Measurements from ENCODE around the gene PARD6B.

- TF ChIP-seq CEBPB (IDR thresholded peaks at IDR 0.05; ENCODE audit: low read depth, low read length) (no peak), POLR2A (IDR thresholded peaks at IDR 0.05; ENCODE audit: low read depth, low read length) (no peak), RAD21 (IDR thresholded peaks at IDR 0.05; ENCODE audit: low read length) (no peak), RFX5 (IDR thresholded peaks at IDR 0.05; ENCODE audit: low read depth, low read length) (no peak), BHLHE40 (IDR thresholded peaks at IDR 0.05; ENCODE audit: low read depth, low read length) (no peak), FOS (IDR thresholded peaks at IDR 0.05; ENCODE audit: low read depth, low read length) (no peak), RCOR1 (IDR thresholded peaks at IDR 0.05; ENCODE audit: insufficient replicate concordance, low read length) (no peak), ELK1 (IDR thresholded peaks at IDR 0.05; ENCODE audit: borderline replicate concordance, low read depth, low read length) (no peak), MAFK (IDR thresholded peaks at IDR 0.05; ENCODE audit: low read depth, low read length) (no peak), MAZ (IDR thresholded peaks at IDR 0.05; ENCODE audit: borderline replicate concordance, low read depth, low read length) (no peak), SMC3 (IDR thresholded peaks at IDR 0.05; ENCODE audit: low read depth, low read length) (no peak), MXI1 (IDR thresholded peaks at IDR 0.05; ENCODE audit: borderline replicate concordance, low read depth, low read length) (no peak)
- TF ChIP-seq, protein P1, sequence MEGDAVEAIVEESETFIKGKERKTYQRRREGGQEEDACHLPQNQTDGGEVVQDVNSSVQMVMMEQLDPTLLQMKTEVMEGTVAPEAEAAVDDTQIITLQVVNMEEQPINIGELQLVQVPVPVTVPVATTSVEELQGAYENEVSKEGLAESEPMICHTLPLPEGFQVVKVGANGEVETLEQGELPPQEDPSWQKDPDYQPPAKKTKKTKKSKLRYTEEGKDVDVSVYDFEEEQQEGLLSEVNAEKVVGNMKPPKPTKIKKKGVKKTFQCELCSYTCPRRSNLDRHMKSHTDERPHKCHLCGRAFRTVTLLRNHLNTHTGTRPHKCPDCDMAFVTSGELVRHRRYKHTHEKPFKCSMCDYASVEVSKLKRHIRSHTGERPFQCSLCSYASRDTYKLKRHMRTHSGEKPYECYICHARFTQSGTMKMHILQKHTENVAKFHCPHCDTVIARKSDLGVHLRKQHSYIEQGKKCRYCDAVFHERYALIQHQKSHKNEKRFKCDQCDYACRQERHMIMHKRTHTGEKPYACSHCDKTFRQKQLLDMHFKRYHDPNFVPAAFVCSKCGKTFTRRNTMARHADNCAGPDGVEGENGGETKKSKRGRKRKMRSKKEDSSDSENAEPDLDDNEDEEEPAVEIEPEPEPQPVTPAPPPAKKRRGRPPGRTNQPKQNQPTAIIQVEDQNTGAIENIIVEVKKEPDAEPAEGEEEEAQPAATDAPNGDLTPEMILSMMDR (conservative IDR thresholded peaks at IDR 0.05; ENCODE audit: low read depth, low read length): no peak
- TF ChIP-seq, protein P2, sequence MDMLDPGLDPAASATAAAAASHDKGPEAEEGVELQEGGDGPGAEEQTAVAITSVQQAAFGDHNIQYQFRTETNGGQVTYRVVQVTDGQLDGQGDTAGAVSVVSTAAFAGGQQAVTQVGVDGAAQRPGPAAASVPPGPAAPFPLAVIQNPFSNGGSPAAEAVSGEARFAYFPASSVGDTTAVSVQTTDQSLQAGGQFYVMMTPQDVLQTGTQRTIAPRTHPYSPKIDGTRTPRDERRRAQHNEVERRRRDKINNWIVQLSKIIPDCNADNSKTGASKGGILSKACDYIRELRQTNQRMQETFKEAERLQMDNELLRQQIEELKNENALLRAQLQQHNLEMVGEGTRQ (IDR thresholded peaks at IDR 0.05; ENCODE audit: low read depth, low read length): no peak
Measured at GRCh38 chr20:50682947-50683530, 48.3 kb upstream of the PARD6B start.
